Tibial nerve (tissue), 4 donors: ENCODE measurements around the gene CTLA4. TPM values are rescaled to one million over a fixed set of nuclear protein-coding genes. Genes with fewer than 3 reads are reported as not detected.
A peak's percentile ranks its signal among the peaks of the same experiment; 100 is the strongest.
"Not testable (repeated sequence)": the region's sequence is repeated elsewhere in the genome, so short reads cannot be mapped to it uniquely, and the experiment has no call there.

Experiments
- DNase-seq, 2 donors: peaks; one replicate each; pipeline ENCODE4 v3.0.0-alpha.2; 2019; ENCODE audit warnings: low spot score in 2 of 2
- H3K27ac ChIP-seq, 4 donors: fragments of 200-600 bp; sonication (generic) in 3 of 4; one replicate each; pipeline ENCODE4 v1.5.1; 2017 to 2019; ENCODE audit warnings: mild to moderate bottlenecking in 1 of 4
- H3K27me3 ChIP-seq, 2 donors: fragments of 200-600 bp; sonication (generic) in 1 of 2; one replicate each; pipeline versions ENCODE4 v1.5.1 to v1.6.0; 2017 to 2019
- H3K36me3 ChIP-seq, 3 donors: fragments of 200-600 bp; sonication (generic); one replicate each; pipeline ENCODE4 v1.5.1; 2018 to 2019
- H3K4me1 ChIP-seq, 4 donors: fragments of 200-600 bp; sonication (generic) in 3 of 4; one replicate each; pipeline ENCODE4 v1.5.1; 2017 to 2019
- H3K4me3 ChIP-seq, 4 donors: fragments of 200-600 bp; sonication (generic) in 3 of 4; one replicate each; pipeline ENCODE4 v1.5.1; 2017 to 2019; ENCODE audit warnings: mild to moderate bottlenecking in 1 of 4, moderate library complexity in 1 of 4
- H3K9me3 ChIP-seq, 4 donors: fragments of 200-600 bp; sonication (generic) in 3 of 4; one replicate each; pipeline ENCODE4 v1.5.1; 2017 to 2019
- EP300 ChIP-seq, 2 donors: sonication (generic); formaldehyde crosslinking; IDR thresholded peaks; one replicate each; pipeline ENCODE4 v1.6.1; 2017; ENCODE audit warnings: antibody characterized with exemption in 2 of 2, mild to moderate bottlenecking in 1 of 2
- POLR2A ChIP-seq, 2 donors: fragments of 450-650 bp; IDR thresholded peaks; one replicate each; pipeline ENCODE4 v1.6.1; 2017; ENCODE audit warnings: antibody characterized with exemption in 2 of 2, mild to moderate bottlenecking in 2 of 2, moderate library complexity in 2 of 2
- WGBS, 2 donors: methylation state at CpG; one replicate each; pipeline ENCODE4 v1.1.5; 2018; 5-methylcytosine and 5-hydroxymethylcytosine counted together
- total RNA-seq, 4 donors: library from RNA; depleted of rRNA; stranded (reverse); fragments of >200 nt; gene quantifications; one replicate each; pipeline ENCODE4 v1.1.0, GENCODE V29; 2016
- TF ChIP-seq, protein P1 (sequence below), 5 experiments: fragments of 200-600 bp in 3 of 5; fragments of 450-650 bp in 2 of 5; sonication (generic) in 3 of 5; IDR thresholded peaks; one replicate each; pipeline ENCODE4 v1.5.1; 2016 to 2019; ENCODE audit warnings: antibody characterized with exemption in 5 of 5, mild to moderate bottlenecking in 3 of 5, moderate library complexity in 2 of 5

Gene CTLA4
- total RNA-seq, 4 donors from 2014 or later, result not detected

- no peaks in the 10 kb centered on the region for H3K9me3 ChIP-seq
- no peak overlapping the region for H3K27ac ChIP-seq
- 87 to 92% methylated on average over 7 of the region's 7 CpGs for WGBS, 2 donors
- H3K4me3 ChIP-seq, result no peak overlapping the region
- H3K36me3 ChIP-seq, result no peaks in the 10 kb centered on the region
- DNase-seq, result no peak
- H3K27me3 ChIP-seq, result no peaks in the 10 kb centered on the region
- TF ChIP-seq, protein P1, sequence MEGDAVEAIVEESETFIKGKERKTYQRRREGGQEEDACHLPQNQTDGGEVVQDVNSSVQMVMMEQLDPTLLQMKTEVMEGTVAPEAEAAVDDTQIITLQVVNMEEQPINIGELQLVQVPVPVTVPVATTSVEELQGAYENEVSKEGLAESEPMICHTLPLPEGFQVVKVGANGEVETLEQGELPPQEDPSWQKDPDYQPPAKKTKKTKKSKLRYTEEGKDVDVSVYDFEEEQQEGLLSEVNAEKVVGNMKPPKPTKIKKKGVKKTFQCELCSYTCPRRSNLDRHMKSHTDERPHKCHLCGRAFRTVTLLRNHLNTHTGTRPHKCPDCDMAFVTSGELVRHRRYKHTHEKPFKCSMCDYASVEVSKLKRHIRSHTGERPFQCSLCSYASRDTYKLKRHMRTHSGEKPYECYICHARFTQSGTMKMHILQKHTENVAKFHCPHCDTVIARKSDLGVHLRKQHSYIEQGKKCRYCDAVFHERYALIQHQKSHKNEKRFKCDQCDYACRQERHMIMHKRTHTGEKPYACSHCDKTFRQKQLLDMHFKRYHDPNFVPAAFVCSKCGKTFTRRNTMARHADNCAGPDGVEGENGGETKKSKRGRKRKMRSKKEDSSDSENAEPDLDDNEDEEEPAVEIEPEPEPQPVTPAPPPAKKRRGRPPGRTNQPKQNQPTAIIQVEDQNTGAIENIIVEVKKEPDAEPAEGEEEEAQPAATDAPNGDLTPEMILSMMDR (IDR thresholded peaks at IDR 0.05), result no peak
- TF ChIP-seq POLR2A (IDR thresholded peaks at IDR 0.05) (no peak), EP300 (IDR thresholded peaks at IDR 0.05) (no peak)
- H3K4me1 ChIP-seq, result no peaks in the 10 kb centered on the region
These were observed 13.1 kb downstream of the CTLA4 start for GRCh38 chr2:203880557-203881125.

DNA sequence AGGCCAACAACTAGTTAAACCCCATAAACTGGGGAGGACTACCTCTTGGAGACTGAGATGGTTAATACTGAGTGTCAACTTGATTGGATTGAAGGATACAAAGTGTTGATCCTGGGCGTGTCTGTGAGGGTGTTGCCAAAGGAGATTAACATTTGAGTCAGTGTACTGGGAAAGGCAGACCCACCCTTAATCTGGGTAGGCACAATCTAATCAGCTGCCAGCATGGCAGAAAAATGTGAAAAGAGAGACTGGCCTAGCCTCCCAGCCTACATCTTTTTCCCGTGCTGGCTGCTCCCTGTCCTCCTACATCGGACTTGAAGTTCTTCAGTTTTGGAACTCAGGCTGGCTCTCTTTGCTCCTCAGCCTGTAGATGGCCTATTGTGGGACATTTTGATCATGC, 13.6 kb downstream of the CTLA4 start:
- not testable (repeated sequence) for H3K27ac ChIP-seq, H3K9me3 ChIP-seq, H3K4me3 ChIP-seq, H3K27me3 ChIP-seq, H3K4me1 ChIP-seq, H3K36me3 ChIP-seq, DNase-seq
- WGBS, 2 donors, result 90 to 91% methylated on average over 3 of the region's 3 CpGs

DNA sequence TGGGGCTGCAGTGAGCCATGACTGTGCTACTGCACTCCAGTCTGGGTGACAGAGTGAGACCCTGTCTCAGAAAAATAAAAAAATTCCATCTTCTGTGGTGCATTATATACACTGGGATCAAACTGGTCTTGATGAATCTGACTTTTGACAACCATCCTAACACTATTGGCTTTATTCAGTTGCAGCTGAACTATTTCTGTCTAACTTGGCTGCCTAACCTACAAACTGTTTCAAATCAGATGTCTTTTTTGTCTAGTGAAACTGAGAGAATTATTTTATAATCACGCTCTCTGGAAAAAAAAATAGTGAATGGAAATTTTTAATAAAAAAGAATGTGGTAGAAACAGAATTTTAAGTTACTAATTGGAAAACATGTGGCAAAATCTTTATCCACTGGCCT, 15.0 kb downstream of the CTLA4 start:
- no peak for TF ChIP-seq POLR2A (IDR thresholded peaks at IDR 0.05)
- TF ChIP-seq EP300 (IDR thresholded peaks at IDR 0.05), result no peak
- TF ChIP-seq, protein P1 (IDR thresholded peaks at IDR 0.05), result no peak
- no peak overlapping the region for H3K4me3 ChIP-seq
- 58 to 73% methylated on average over 1 of the region's 1 CpG for WGBS, 2 donors

GRCh38 chr2:203886661-203887151, 19.1 kb downstream of the CTLA4 start:
- H3K36me3 ChIP-seq, result no peaks in the 10 kb centered on the region
- TF ChIP-seq POLR2A (IDR thresholded peaks at IDR 0.05), result no peak
- TF ChIP-seq, protein P1 (IDR thresholded peaks at IDR 0.05), result no peak
- TF ChIP-seq EP300 (IDR thresholded peaks at IDR 0.05), result no peak
- no peak for DNase-seq
- no peaks in the 10 kb centered on the region for H3K9me3 ChIP-seq
- WGBS, 2 donors, result 87% methylated on average over 3 of the region's 3 CpGs
- H3K4me3 ChIP-seq, result no peak overlapping the region
- peaks cover 0 to 17% (median 0%) of the 10 kb centered on the region in 4 donors for H3K4me1 ChIP-seq
- no peaks in the 10 kb centered on the region for H3K27me3 ChIP-seq
- peak overlapping the region in 1 of 4 donors; percentile 13 for H3K27ac ChIP-seq

More for the DNA sequence above, 15.0 kb downstream of the CTLA4 start:
- DNase-seq, result no peak
- H3K27ac ChIP-seq, result no peak overlapping the region
- no peaks in the 10 kb centered on the region for H3K27me3 ChIP-seq
- H3K36me3 ChIP-seq, result no peaks in the 10 kb centered on the region
- H3K9me3 ChIP-seq, result no peaks in the 10 kb centered on the region
- H3K4me1 ChIP-seq, result peaks cover 0 to 9% (median 0%) of the 10 kb centered on the region in 4 donors

DNA sequence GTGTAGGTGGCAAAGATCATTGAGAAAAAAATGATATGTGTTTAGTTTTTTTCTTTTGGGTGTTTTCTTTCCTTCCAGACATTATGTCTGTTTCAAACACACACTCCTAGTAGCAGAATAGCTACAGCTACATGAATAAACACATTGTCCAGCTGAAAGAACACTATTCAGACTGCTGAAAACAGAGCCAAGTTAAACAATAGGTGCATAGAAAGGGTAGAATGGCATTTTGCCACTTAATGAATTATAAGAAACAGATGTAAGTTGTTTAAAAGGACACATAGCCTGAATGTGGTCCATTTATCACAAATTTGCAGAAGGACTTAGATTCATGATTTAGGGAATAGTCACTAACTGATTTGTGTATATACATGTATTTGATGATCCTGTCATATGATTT, 20.1 kb downstream of the CTLA4 start:
- TF ChIP-seq EP300 (IDR thresholded peaks at IDR 0.05), result no peak
- TF ChIP-seq, protein P1 (IDR thresholded peaks at IDR 0.05), result no peak
- TF ChIP-seq POLR2A (IDR thresholded peaks at IDR 0.05), result no peak
- Histone ChIP-seq H3K9me3 (no peaks in the 10 kb centered on the region), H3K4me3 (no peak overlapping the region), H3K4me1 (peaks cover 0 to 17% (median 0%) of the 10 kb centered on the region in 4 donors), H3K36me3 (no peaks in the 10 kb centered on the region), H3K27me3 (no peaks in the 10 kb centered on the region), H3K27ac (no peak overlapping the region)
- no peak for DNase-seq
